Gastrocnemius medialis (tissue), 4 donors: ENCODE data around the gene MICALL2.
"Not testable (repeated sequence)": the region's sequence is repeated elsewhere in the genome, so short reads cannot be mapped to it uniquely, and the experiment has no call there.

Experiments
- CTCF ChIP-seq, 5 experiments: fragments of 450-650 bp in 3 of 5; fragments of 200-600 bp in 2 of 5; sonication (generic) in 2 of 5; IDR thresholded peaks in 4 of 5; conservative IDR thresholded peaks in 1 of 5; 1 replicate in 4 of 5; 2 replicates in 1 of 5; pipeline ENCODE4 v1.5.1; 2016 to 2019; ENCODE audit warnings: antibody characterized with exemption in 5 of 5, mild to moderate bottlenecking in 3 of 5, moderate library complexity in 3 of 5
- POLR2A ChIP-seq, 2 donors: fragments of 450-650 bp; IDR thresholded peaks; one replicate each; pipeline ENCODE4 v1.6.1; 2017; ENCODE audit warnings: antibody characterized with exemption in 2 of 2, mild to moderate bottlenecking in 2 of 2, moderate library complexity in 2 of 2

- not testable (repeated sequence) for TF ChIP-seq CTCF (IDR thresholded peaks at IDR 0.05 in 4 of 5, conservative IDR thresholded peaks at IDR 0.05 in 1 of 5); POLR2A (IDR thresholded peaks at IDR 0.05)
Measured at GRCh38 chr7:1446026-1446425, 13.2 kb downstream of the MICALL2 start.
